ENCODE data around the gene PARP1.

DNA sequence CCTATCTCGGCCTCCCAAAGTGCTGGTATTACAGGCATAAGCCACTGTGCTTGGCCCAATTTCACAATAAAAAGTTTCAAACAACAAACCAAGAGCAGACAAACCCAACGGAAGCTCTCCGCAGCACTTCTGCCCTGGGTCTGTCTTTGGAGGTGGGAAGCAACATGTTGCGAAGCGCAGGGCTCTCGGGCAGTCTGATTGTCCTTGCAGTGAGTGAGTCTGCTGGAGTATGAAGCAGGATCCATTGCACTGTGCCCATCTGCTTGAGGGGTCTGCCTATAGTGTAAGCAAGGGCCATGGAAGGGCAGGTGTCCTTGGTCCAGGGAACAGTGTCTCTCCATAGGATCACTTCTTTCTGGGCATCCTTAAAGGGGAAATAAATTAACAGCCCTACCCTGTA is 14.6 kb upstream of the PARP1 start:
- TF ChIP-seq POLR2A (IDR thresholded peaks at IDR 0.05) (no peak), EP300 (IDR thresholded peaks at IDR 0.05) (no peak)
- TF ChIP-seq, protein P1, sequence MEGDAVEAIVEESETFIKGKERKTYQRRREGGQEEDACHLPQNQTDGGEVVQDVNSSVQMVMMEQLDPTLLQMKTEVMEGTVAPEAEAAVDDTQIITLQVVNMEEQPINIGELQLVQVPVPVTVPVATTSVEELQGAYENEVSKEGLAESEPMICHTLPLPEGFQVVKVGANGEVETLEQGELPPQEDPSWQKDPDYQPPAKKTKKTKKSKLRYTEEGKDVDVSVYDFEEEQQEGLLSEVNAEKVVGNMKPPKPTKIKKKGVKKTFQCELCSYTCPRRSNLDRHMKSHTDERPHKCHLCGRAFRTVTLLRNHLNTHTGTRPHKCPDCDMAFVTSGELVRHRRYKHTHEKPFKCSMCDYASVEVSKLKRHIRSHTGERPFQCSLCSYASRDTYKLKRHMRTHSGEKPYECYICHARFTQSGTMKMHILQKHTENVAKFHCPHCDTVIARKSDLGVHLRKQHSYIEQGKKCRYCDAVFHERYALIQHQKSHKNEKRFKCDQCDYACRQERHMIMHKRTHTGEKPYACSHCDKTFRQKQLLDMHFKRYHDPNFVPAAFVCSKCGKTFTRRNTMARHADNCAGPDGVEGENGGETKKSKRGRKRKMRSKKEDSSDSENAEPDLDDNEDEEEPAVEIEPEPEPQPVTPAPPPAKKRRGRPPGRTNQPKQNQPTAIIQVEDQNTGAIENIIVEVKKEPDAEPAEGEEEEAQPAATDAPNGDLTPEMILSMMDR (IDR thresholded peaks at IDR 0.05), result no peak
